H9 (cell line): ENCODE results near the gene ATP6V1C2. TPM values are rescaled to one million over a fixed set of nuclear protein-coding genes. Genes with fewer than 3 reads are reported as not detected.

Experiments
- DNase-seq: peaks from one replicate; pipeline ENCODE4 v3.0.0-alpha.2; 2017
- H2AFZ ChIP-seq: one replicate; pipeline ENCODE4 v1.6.1; 2013; ENCODE audit warnings: mild to moderate bottlenecking, low read length, control low read depth, moderate library complexity
- H2AK5ac ChIP-seq: 2 replicates; pipeline ENCODE4 v1.6.1; 2013; ENCODE audit warnings: low read length, control low read depth, mixed read lengths; ENCODE audit not compliant: insufficient read length
- H2BK120ac ChIP-seq: one replicate; pipeline ENCODE4 v1.6.1; 2013; ENCODE audit warnings: low read depth, mild to moderate bottlenecking, low read length, control low read depth, inconsistent platforms; ENCODE audit not compliant: poor library complexity, severe bottlenecking
- H2BK12ac ChIP-seq: 2 replicates; pipeline ENCODE4 v1.6.1; 2013; ENCODE audit warnings: low read length, control low read depth, mixed read lengths, low read depth; ENCODE audit not compliant: insufficient read length
- H2BK15ac ChIP-seq: 2 replicates; pipeline ENCODE4 v1.6.1; 2013; ENCODE audit warnings: low read depth, low read length, control low read depth
- H2BK20ac ChIP-seq: one replicate; pipeline ENCODE4 v1.6.1; 2013; ENCODE audit warnings: low read depth, mild to moderate bottlenecking, low read length, control low read depth, inconsistent platforms; ENCODE audit not compliant: poor library complexity, severe bottlenecking
- H2BK5ac ChIP-seq: 2 replicates; pipeline ENCODE4 v1.6.1; 2013; ENCODE audit warnings: low read length, control low read depth, mixed read lengths; ENCODE audit not compliant: insufficient read length
- H3K14ac ChIP-seq: 2 replicates; pipeline ENCODE4 v1.6.1; 2013; ENCODE audit warnings: low read length, control low read depth; ENCODE audit not compliant: insufficient read depth
- H3K18ac ChIP-seq: 2 replicates; pipeline ENCODE4 v1.6.1; 2013; ENCODE audit warnings: low read depth, mild to moderate bottlenecking, mixed read lengths, low read length, control low read depth; ENCODE audit not compliant: insufficient read length
- H3K23ac ChIP-seq: 2 replicates; pipeline ENCODE4 v1.6.1; 2013; ENCODE audit warnings: low read length, control low read depth, mixed read lengths, low read depth; ENCODE audit not compliant: insufficient read length
- H3K23me2 ChIP-seq: 2 replicates; pipeline ENCODE4 v1.6.1; 2013; ENCODE audit warnings: low read depth, mild to moderate bottlenecking, mixed read lengths, low read length, control low read depth; ENCODE audit not compliant: insufficient read length, poor library complexity, severe bottlenecking
- H3K27ac ChIP-seq: 2 replicates; pipeline ENCODE4 v1.5.1; 2013; ENCODE audit warnings: low read length, control low read depth, mixed read lengths, low read depth; ENCODE audit not compliant: insufficient read length
- H3K27me3 ChIP-seq: 2 replicates; pipeline ENCODE4 v1.6.1; 2013; ENCODE audit warnings: low read length, control low read depth, inconsistent platforms; ENCODE audit not compliant: insufficient read depth
- H3K4ac ChIP-seq: 2 replicates; pipeline ENCODE4 v1.6.1; 2013; ENCODE audit warnings: low read depth, mild to moderate bottlenecking, control low read depth, inconsistent platforms, low read length, moderate library complexity
- H3K4me1 ChIP-seq: 2 replicates; pipeline ENCODE4 v1.6.1; 2013; ENCODE audit warnings: low read length, control low read depth, inconsistent platforms; ENCODE audit not compliant: insufficient read depth
- H3K4me2 ChIP-seq: 2 replicates; pipeline ENCODE4 v1.6.1; 2013; ENCODE audit warnings: low read length, control low read depth, mixed read lengths; ENCODE audit not compliant: insufficient read length, insufficient read depth
- H3K56ac ChIP-seq: 2 replicates; pipeline ENCODE4 v1.6.1; 2013; ENCODE audit warnings: low read depth, mild to moderate bottlenecking, mixed read lengths, low read length, control low read depth; ENCODE audit not compliant: insufficient read length
- H3K79me1 ChIP-seq: 2 replicates; pipeline ENCODE4 v1.6.1; 2013; ENCODE audit warnings: low read depth, mild to moderate bottlenecking, moderate library complexity, low read length, control low read depth, inconsistent platforms; ENCODE audit not compliant: insufficient read depth, poor library complexity, severe bottlenecking
- H3K79me2 ChIP-seq: 2 replicates; pipeline ENCODE4 v1.6.1; 2013; ENCODE audit warnings: low read length, control low read depth, inconsistent platforms; ENCODE audit not compliant: insufficient read depth
- H3K9ac ChIP-seq: 2 replicates; pipeline ENCODE4 v1.6.1; 2013; ENCODE audit warnings: low read length, control low read depth, mixed read lengths; ENCODE audit not compliant: insufficient read length; ENCODE audit errors: extremely low read depth
- H3K9me3 ChIP-seq: one replicate; pipeline ENCODE4 v1.6.1; 2013; ENCODE audit warnings: low read depth, low read length, inconsistent platforms; ENCODE audit not compliant: control insufficient read depth
- H3T11ph ChIP-seq: one replicate; pipeline ENCODE4 v1.6.1; 2013; ENCODE audit warnings: mild to moderate bottlenecking, low read length, control low read depth, inconsistent platforms
- H4K20me1 ChIP-seq: one replicate; pipeline ENCODE4 v1.6.1; 2013; ENCODE audit not compliant: control insufficient read depth, insufficient read length, insufficient read depth
- H4K5ac ChIP-seq: 2 replicates; pipeline ENCODE4 v1.6.1; 2013; ENCODE audit warnings: low read depth, mild to moderate bottlenecking, mixed read lengths, low read length, control low read depth; ENCODE audit not compliant: insufficient read length
- H4K8ac ChIP-seq: replicated peaks from 2 replicates; pipeline ENCODE4 v1.6.1; 2013; ENCODE audit warnings: low read length, control low read depth, mixed read lengths, low read depth; ENCODE audit not compliant: insufficient read length
- H4K91ac ChIP-seq: 2 replicates; pipeline ENCODE4 v1.6.1; 2013; ENCODE audit warnings: low read depth, mild to moderate bottlenecking, moderate library complexity, mixed read lengths, low read length, control low read depth; ENCODE audit not compliant: insufficient read length
- H3K27ac Mint-ChIP-seq, 3 experiments: 2 replicates in 2 of 3; 3 replicates in 1 of 3; pipeline ENCODE4 v1.8.0; 2020 to 2021; ENCODE audit warnings: mixed read lengths in 3 of 3, mild to moderate bottlenecking in 1 of 3, moderate library complexity in 1 of 3
- H3K27me3 Mint-ChIP-seq: 2 replicates; pipeline ENCODE4 v1.8.0; 2021; ENCODE audit warnings: low read depth, mild to moderate bottlenecking, moderate library complexity, mixed read lengths
- H3K36me3 Mint-ChIP-seq, 3 experiments: 2 replicates in 2 of 3; 3 replicates in 1 of 3; pipeline ENCODE4 v1.8.0; 2020 to 2021; ENCODE audit warnings: low read depth in 3 of 3, mixed read lengths in 3 of 3; ENCODE audit not compliant: insufficient read depth in 1 of 3
- H3K4me1 Mint-ChIP-seq, 2 experiments: 2 replicates each; pipeline ENCODE4 v1.8.0; 2020; ENCODE audit warnings: mixed read lengths in 2 of 2
- H3K4me3 Mint-ChIP-seq, 2 experiments: 2 replicates in 1 of 2; 3 replicates in 1 of 2; pipeline ENCODE4 v1.8.0; 2020 to 2021; ENCODE audit warnings: mild to moderate bottlenecking in 2 of 2, mixed read lengths in 2 of 2, moderate library complexity in 1 of 2
- H3K9me3 Mint-ChIP-seq, 2 experiments: 2 replicates in 1 of 2; 3 replicates in 1 of 2; pipeline ENCODE4 v1.8.0; 2020; ENCODE audit warnings: mild to moderate bottlenecking in 2 of 2, mixed read lengths in 2 of 2, moderate library complexity in 1 of 2
- WGBS: extraction: QIAGEN DNeasy Blood & Tissue Kit; methylation state at CpG from one replicate; pipeline ENCODE4 v1.1.7; 2013; ENCODE audit warnings: missing lambda C conversion rate, low lambda C conversion rate, mixed read lengths; ENCODE audit not compliant: insufficient read length; ENCODE audit errors: extremely low coverage; 5-methylcytosine and 5-hydroxymethylcytosine counted together
- total RNA-seq: library from RNA; stranded (reverse); gene quantifications from 2 replicates; pipeline ENCODE4 v1.2.1, GENCODE V29; 2021
- TF ChIP-seq, protein P1 (sequence below): fragments of 200-600 bp; sonication (generic); conservative IDR thresholded peaks from 3 replicates; pipeline ENCODE4 v1.8.0; 2021; ENCODE audit warnings: antibody characterized with exemption, mild to moderate bottlenecking

The ATP6V1C2 gene
- total RNA-seq, 1 experiment from 2014 or later, result 1.2 TPM

DNA sequence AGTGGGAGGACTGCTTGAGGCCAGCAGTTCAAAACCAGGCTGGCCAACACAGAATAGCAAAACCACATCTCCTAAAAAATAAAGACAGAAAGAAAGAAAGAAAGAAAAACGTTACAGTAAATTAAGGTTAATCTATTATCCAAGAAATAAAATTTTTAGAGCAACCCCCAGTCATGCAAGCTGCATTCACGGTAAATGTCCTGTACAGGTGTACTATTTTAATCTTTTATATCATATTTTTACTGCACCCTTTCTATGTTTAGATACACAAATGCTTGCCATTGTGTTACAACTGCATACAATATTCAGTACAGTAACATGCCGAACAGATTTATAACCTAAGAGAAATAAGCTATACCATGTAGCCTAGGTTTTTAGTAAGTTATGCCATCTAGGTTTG is 85.1 kb downstream of the ATP6V1C2 start:
- H2BK5ac ChIP-seq, result no peak overlapping the region
- H2BK20ac ChIP-seq, result no peak overlapping the region
- H3K4ac ChIP-seq, result no peak overlapping the region
- no peak for DNase-seq
- H3K18ac ChIP-seq, result no peak overlapping the region
- Mint-ChIP-seq H3K4me1 (peaks cover 23 to 31% of the 10 kb centered on the region in 2 experiments), H3K27me3 (no peaks in the 10 kb centered on the region), H3K9me3 (no peaks in the 10 kb centered on the region), H3K4me3 (no peak overlapping the region), H3K27ac (no peak overlapping the region), H3K36me3 (peaks cover 26 to 30% (median 28%) of the 10 kb centered on the region in 3 experiments; a peak in 6 of 7 replicates)
- no peak overlapping the region for H2AFZ ChIP-seq
- no peak overlapping the region for H3K56ac ChIP-seq
- H2BK15ac ChIP-seq, result no peak overlapping the region
- H3K14ac ChIP-seq, result no peak overlapping the region
- no peak overlapping the region for H3K23ac ChIP-seq
- H4K20me1 ChIP-seq, result peaks cover 3% of the 10 kb centered on the region
- no peak overlapping the region for H2AK5ac ChIP-seq
- H3K79me2 ChIP-seq, result peaks cover 62% of the 10 kb centered on the region
- H3K23me2 ChIP-seq, result peaks cover 3% of the 10 kb centered on the region
- no peak overlapping the region for H4K91ac ChIP-seq
- no peak overlapping the region for H3K27ac ChIP-seq
- no peak overlapping the region for H2BK120ac ChIP-seq
- no peak overlapping the region for H4K5ac ChIP-seq
- H2BK12ac ChIP-seq, result no peak overlapping the region
- H3K27me3 ChIP-seq, result no peaks in the 10 kb centered on the region
- WGBS, result no CpG with 5 or more reads among the region's 3 CpGs
- no peak overlapping the region for H3T11ph ChIP-seq
- H3K4me2 ChIP-seq, result no peak overlapping the region
- no peak overlapping the region for H3K9ac ChIP-seq
- H3K79me1 ChIP-seq, result peaks cover 12% of the 10 kb centered on the region
- H3K4me1 ChIP-seq, result no peaks in the 10 kb centered on the region; the same call in 1 of the 2 replicates
- TF ChIP-seq, protein P1, sequence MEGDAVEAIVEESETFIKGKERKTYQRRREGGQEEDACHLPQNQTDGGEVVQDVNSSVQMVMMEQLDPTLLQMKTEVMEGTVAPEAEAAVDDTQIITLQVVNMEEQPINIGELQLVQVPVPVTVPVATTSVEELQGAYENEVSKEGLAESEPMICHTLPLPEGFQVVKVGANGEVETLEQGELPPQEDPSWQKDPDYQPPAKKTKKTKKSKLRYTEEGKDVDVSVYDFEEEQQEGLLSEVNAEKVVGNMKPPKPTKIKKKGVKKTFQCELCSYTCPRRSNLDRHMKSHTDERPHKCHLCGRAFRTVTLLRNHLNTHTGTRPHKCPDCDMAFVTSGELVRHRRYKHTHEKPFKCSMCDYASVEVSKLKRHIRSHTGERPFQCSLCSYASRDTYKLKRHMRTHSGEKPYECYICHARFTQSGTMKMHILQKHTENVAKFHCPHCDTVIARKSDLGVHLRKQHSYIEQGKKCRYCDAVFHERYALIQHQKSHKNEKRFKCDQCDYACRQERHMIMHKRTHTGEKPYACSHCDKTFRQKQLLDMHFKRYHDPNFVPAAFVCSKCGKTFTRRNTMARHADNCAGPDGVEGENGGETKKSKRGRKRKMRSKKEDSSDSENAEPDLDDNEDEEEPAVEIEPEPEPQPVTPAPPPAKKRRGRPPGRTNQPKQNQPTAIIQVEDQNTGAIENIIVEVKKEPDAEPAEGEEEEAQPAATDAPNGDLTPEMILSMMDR, result no peak
- no peak overlapping the region for H4K8ac ChIP-seq
- no peaks in the 10 kb centered on the region for H3K9me3 ChIP-seq
